Body of pancreas (tissue), 4 donors: ENCODE results near the gene SNTG2. TPM values are rescaled to one million over a fixed set of nuclear protein-coding genes. Genes with fewer than 3 reads are reported as not detected.

Source experiments
- ATAC-seq: fragments of 150-250 bp; one replicate; pipeline ENCODE4 v1.9.1; 2016
- DNase-seq, 4 donors: peaks; one replicate each; pipeline ENCODE4 v3.0.0-alpha.2; 2019
- H3K27ac ChIP-seq, 4 donors: fragments of 200-600 bp; sonication (generic); 1 replicate in 3 of 4; 2 replicates in 1 of 4; pipeline versions ENCODE4 v1.5.1 to v1.6.1; 2016 to 2019; ENCODE audit warnings: mild to moderate bottlenecking in 1 of 4, mixed read lengths in 1 of 4, moderate library complexity in 1 of 4
- H3K27me3 ChIP-seq, 2 donors: fragments of 200-600 bp; sonication (generic); one replicate each; pipeline ENCODE4 v1.6.0; 2016; ENCODE audit warnings: mild to moderate bottlenecking in 1 of 2
- H3K36me3 ChIP-seq, 2 donors: fragments of 200-600 bp; sonication (generic); replicated peaks in 1 of 2; 2 replicates each; pipeline ENCODE4 v1.5.1; 2016; ENCODE audit warnings: low read depth in 2 of 2; ENCODE audit not compliant: insufficient read depth in 1 of 2
- H3K4me1 ChIP-seq: fragments of 200-600 bp; sonication (generic); one replicate; pipeline ENCODE4 v1.6.0; 2016
- H3K4me3 ChIP-seq, 2 donors: fragments of 200-600 bp; sonication (generic); 1 replicate in 1 of 2; 2 replicates in 1 of 2; pipeline ENCODE4 v1.5.1; 2016 to 2019
- H3K9me3 ChIP-seq, 3 donors: fragments of 200-600 bp; sonication (generic); 1 replicate in 2 of 3; 2 replicates in 1 of 3; pipeline ENCODE4 v1.5.1; 2016
- POLR2A ChIP-seq, 3 donors: fragments of 450-650 bp; IDR thresholded peaks; one replicate each; pipeline ENCODE4 v1.6.1; 2016; ENCODE audit warnings: antibody characterized with exemption in 3 of 3, mild to moderate bottlenecking in 2 of 3
- WGBS, 2 donors: methylation state at CpG; one replicate each; pipeline ENCODE4 v1.1.5; 2017; 5-methylcytosine and 5-hydroxymethylcytosine counted together
- intact Hi-C: fragments of 100-400 bp; cut with DNase I; formaldehyde crosslinking; loops from one replicate; pipeline ENCODE4 v1.15.1; 2023
- total RNA-seq, 2 donors: library from RNA; depleted of rRNA; stranded (reverse); fragments of >200 nt; gene quantifications; one replicate each; pipeline ENCODE4 v1.1.0, GENCODE V29; 2016
- TF ChIP-seq, protein P1 (sequence below), 7 experiments: fragments of 450-650 bp in 4 of 7; fragments of 200-600 bp in 3 of 7; sonication (generic) in 3 of 7; IDR thresholded peaks; one replicate each; pipeline ENCODE4 v1.5.1; 2016 to 2019; ENCODE audit warnings: antibody characterized with exemption in 7 of 7

Gene SNTG2
- total RNA-seq, 2 donors from 2014 or later, result 11.9 to 18.7 TPM

DNA sequence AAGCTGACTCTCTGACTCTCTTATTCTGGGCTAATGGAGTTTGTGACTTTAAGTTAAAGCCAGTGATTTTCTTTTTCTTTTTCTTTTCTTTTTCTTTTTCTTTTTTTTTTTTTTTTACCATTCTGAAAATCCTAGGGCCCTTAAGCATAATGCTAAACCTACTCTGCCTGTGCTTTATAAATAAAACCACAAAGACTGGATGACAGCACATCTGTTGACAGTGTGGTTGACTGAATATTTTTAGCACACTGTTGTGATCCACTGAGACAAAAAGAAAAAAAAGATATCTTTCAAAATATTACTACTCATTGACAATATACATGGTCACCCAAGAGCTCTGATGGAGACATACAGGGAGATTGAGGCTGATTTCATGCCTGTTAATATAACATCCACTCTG, 121.6 kb downstream of the SNTG2 start:
- Histone ChIP-seq H3K27me3 (no peaks in the 10 kb centered on the region), H3K27ac (no peak overlapping the region), H3K4me1 (no peaks in the 10 kb centered on the region), H3K9me3 (no peaks in the 10 kb centered on the region), H3K4me3 (no peak overlapping the region), H3K36me3 (no peaks in the 10 kb centered on the region)
- no peak for TF ChIP-seq POLR2A (IDR thresholded peaks at IDR 0.05)
- TF ChIP-seq, protein P1, sequence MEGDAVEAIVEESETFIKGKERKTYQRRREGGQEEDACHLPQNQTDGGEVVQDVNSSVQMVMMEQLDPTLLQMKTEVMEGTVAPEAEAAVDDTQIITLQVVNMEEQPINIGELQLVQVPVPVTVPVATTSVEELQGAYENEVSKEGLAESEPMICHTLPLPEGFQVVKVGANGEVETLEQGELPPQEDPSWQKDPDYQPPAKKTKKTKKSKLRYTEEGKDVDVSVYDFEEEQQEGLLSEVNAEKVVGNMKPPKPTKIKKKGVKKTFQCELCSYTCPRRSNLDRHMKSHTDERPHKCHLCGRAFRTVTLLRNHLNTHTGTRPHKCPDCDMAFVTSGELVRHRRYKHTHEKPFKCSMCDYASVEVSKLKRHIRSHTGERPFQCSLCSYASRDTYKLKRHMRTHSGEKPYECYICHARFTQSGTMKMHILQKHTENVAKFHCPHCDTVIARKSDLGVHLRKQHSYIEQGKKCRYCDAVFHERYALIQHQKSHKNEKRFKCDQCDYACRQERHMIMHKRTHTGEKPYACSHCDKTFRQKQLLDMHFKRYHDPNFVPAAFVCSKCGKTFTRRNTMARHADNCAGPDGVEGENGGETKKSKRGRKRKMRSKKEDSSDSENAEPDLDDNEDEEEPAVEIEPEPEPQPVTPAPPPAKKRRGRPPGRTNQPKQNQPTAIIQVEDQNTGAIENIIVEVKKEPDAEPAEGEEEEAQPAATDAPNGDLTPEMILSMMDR (IDR thresholded peaks at IDR 0.05), result no peak
- ATAC-seq, result no peak
- DNase-seq, result no peak
- intact Hi-C loops, result no loop called here

DNA sequence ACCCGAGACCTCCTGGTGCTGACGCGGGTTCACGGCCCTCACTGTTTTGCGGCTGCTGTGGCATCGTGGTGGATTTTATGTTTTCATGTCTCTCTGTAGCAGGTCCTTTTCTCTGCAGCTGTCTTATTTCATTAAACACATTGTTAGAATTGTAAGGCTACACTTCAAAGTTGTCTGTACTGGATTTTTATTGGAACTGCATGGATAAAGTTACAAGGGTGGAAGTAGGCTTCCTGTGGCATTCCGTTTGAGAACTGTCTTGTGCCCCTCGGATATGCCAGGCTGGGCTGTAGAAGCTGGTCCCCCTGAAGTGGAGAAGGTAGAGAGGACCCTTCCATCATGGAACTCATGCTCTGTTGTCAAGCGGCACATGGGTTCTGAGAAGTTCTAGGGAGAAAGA, 127.3 kb downstream of the SNTG2 start:
- Histone ChIP-seq H3K36me3 (no peaks in the 10 kb centered on the region), H3K4me1 (no peaks in the 10 kb centered on the region), H3K27ac (no peak overlapping the region), H3K9me3 (no peaks in the 10 kb centered on the region), H3K27me3 (no peaks in the 10 kb centered on the region), H3K4me3 (no peak overlapping the region)
- intact Hi-C loops, result no loop called here
- ATAC-seq, result no peak
- no peak for TF ChIP-seq POLR2A (IDR thresholded peaks at IDR 0.05)
- TF ChIP-seq, protein P1 (IDR thresholded peaks at IDR 0.05), result no peak
- 92 to 93% methylated on average over 9 of the region's 9 CpGs for WGBS, 2 donors
- DNase-seq, result no peak

DNA sequence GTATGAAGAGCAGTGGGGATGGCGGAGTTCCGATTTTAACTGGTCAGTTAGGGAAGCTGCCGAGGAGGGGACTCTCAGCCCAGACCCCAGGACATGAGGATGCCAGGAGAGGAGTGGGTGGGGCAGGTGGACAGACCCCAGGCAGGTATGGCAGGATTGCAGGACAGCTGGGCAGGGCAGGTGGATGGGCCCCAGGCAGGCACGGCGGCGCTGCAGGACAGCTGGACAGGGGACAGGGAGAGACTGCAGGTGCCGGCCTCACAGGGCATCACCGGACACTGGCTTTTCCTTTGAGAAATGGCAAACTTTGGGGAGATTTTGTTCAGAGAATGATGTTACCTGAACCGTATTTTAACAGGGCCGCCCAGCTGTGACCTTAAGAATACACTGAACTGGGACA, 127.7 kb downstream of the SNTG2 start:
- TF ChIP-seq, protein P1 (IDR thresholded peaks at IDR 0.05), result no peak
- no peak for TF ChIP-seq POLR2A (IDR thresholded peaks at IDR 0.05)
- Histone ChIP-seq H3K4me1 (no peaks in the 10 kb centered on the region), H3K27ac (no peak overlapping the region), H3K4me3 (no peak overlapping the region), H3K36me3 (no peaks in the 10 kb centered on the region), H3K27me3 (no peaks in the 10 kb centered on the region), H3K9me3 (no peaks in the 10 kb centered on the region)
- WGBS, 2 donors, result 87% methylated on average over 10 of the region's 10 CpGs
- intact Hi-C loops, result no loop called here
- ATAC-seq (no peak), DNase-seq (no peak)

DNA sequence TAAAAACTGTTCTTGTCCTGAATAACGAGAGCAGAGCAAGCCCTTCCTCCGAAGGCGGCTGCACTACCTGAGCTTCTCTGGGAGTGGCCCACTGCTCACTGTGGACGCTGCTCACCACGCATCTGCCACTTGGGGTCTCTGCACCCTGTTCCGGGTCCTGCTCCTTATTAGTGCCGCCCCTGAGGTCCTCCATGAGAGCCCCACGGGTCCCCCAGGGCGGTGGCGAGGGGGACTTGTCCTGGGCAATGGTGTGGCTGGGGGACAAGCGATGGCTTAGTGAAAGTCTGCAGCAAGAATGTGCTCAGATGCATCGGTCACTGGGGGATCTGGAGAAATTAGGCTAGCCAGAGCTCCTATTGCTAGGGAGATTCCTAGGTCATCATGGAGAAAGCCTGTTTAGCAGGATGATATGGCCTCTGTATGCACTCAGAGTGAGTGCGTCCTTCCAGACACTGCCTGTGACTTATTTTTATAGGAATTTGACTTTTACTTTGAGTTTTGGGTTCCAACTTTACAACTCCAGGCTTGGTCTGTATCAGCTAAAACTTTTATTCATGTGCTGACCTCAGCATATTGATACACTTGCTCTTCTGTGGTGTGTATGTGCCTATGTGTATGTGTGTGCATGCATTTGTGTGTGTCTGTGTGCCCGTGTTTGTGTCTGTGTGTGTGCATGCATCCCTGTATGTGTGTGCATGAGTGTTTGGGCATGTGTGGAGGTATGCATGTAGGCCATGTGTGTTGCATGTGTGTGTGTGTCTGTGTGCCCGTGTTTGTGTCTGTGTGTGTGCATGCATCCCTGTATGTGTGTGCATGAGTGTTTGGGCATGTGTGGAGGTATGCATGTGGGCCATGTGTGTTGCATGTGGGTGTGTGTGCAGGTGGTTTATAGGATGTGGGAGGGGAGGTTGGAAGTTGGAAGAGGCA, 129.5 kb downstream of the SNTG2 start:
- TF ChIP-seq, protein P1 (IDR thresholded peaks at IDR 0.05), result no peak
- TF ChIP-seq POLR2A (IDR thresholded peaks at IDR 0.05), result no peak
- ATAC-seq (no peak), DNase-seq (no peak)
- Histone ChIP-seq H3K27ac (no peak overlapping the region), H3K27me3 (no peaks in the 10 kb centered on the region), H3K4me3 (no peak overlapping the region), H3K4me1 (no peaks in the 10 kb centered on the region), H3K36me3 (no peaks in the 10 kb centered on the region), H3K9me3 (no peaks in the 10 kb centered on the region)
- intact Hi-C loops, result no loop called here
- 79 to 91% methylated on average over 14 to 15 of the region's 15 CpGs for WGBS, 2 donors
